CD4-positive, alpha-beta T cell treated with Interleukin-6 for 4 hours (primary cell): ENCODE results near the gene TBCCD1.
"Not testable (repeated sequence)": the region's sequence is repeated elsewhere in the genome, so short reads cannot be mapped to it uniquely, and the experiment has no call there.

Experiments used
- DNase-seq: peaks from one replicate; pipeline ENCODE4 v3.0.0-alpha.2; 2020; ENCODE audit warnings: mixed read lengths

TBCCD1 gene

DNA sequence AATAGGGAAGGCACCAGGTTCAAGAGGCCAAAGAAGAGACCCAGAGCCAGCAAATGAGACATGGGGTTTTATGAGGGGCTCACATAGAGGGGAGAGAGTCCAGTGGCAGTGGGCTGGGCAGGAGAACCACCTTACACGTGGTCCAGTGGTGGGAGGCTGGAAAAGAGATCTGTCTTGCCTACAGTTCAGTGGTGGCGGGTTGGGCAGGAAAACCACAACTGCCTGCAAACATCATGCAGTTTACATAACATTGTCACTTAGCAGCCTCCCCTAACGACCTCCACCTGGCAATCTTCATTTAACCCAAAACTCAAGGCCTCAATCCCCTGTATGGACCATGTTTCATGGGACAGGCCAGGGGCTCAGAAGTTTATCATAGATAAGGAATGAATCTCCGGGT, 52.0 kb downstream of the TBCCD1 start:
- peak; percentile 41 for DNase-seq

DNA sequence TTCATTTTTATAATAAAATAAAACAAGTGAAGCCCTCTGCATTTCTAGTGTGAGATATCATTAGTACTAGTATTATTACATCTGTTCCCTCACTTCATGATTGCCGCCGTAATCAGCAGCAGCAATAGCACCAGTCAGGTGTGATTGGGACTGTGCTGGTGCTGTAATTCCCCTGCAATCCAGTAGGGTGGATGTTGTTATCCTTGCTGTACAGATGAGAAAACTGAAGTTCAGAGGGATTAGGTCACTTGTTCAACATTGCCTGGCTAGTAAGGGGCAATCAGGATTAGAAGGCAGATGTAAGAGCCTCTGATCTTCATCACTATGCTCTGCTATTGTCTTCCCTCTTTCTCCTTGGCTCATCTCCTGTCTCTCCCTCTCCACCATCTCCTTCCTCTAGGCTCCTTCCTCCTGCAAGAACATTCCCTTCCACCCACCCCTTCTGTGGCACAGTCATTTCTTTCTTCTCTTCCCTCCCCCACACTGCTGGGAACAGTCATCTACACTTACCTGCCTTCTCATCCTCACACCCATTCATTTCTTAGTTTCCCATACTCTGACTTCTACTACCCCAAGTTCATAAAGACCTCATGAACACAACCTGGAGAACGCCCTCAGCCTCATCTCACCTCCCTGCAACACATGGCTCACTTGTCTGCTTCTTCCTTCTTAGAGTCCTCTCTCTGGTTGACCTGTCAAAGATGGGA, 52.7 kb downstream of the TBCCD1 start:
- DNase-seq, result no peak

DNA sequence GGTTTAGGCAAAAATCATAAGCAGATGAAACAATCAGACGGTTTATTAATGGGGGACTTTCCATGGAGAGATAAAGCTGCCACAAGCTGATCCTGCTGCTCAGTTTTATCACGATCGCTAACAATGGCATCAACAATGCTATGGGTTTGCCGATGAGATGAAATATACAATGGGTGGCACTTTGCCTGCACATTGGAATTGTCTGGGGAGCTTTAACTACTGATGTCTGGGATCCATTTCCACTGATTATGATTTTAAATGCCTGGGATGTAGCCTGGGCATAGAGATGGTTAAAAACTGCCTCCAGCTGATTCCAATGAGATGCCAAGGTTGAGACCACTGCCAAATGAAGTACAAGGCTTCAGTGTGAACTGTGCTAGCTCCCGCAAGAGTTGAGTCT, 53.8 kb downstream of the TBCCD1 start:
- no peak for DNase-seq

DNA sequence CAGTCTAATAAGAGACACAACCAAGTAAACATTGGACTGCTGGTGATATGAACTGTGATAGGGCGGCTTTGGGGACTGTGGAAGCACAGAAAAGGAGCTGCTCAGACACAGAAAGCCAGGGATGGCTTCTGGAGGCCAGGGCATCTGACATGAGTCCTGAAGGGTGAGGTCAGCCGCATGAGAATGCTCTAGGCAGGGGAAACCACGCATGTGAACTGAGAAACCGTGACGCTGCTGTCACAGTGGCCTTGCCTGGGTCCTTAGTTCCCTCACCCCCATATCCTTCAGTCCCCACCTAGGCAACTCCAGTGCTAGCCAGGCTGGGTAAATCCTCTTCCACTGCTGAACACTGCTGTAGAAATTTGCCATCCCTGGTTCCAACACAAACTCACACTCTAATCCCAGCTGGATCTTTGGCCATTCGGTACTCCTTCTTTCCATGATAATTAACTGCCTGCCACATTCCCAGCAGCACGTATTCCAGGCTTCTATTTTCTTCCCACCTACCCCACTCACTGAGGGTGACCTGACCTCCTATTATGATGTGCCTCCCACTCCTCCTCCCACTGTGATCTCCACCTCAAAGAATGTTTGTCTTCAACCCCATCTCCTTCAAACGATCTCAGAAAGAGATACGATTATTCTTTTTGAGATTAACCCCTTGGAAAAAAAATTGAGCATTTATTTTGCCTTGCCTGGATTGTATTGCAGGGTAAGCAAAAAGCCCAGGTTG, 54.4 kb downstream of the TBCCD1 start:
- no peak for DNase-seq

DNA sequence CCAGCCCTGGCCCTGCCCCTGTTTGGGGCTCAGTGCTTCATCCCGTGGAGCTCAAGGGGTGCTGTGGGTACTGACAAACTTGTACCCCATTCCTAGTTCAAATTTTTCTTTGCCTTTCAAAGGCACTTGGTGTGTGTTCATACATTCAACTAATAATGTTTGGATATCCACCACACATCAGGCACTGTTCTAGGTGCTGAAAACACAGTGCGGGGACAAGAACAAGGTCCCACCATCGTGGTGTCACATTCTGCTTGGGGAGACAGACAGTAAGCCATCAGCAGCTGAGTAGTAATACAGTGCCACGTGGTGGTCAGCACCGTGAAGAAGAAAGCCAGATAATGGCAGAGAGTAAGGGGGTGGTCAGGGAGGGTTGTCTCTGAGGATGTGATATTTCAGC, 55.4 kb downstream of the TBCCD1 start:
- DNase-seq, result no peak

DNA sequence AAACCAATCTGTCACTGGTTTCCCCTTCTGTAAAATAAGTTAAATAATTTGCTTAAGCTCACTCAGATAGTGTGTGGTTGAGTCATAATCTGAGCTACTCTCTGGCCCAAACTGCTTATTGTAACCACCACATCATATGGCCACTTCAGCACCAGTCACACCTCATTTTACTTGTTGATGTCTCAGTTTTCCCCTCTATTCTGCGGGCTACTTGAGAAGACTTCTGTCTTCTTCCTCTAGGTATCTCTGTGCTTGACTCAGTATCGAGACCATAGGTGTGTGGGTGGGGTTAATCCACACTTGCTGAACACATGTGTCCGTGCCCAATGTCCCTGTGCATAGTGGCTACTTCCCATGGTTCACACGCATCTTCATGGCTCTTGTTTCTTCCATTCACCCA, 55.9 kb downstream of the TBCCD1 start:
- DNase-seq, result no peak

DNA sequence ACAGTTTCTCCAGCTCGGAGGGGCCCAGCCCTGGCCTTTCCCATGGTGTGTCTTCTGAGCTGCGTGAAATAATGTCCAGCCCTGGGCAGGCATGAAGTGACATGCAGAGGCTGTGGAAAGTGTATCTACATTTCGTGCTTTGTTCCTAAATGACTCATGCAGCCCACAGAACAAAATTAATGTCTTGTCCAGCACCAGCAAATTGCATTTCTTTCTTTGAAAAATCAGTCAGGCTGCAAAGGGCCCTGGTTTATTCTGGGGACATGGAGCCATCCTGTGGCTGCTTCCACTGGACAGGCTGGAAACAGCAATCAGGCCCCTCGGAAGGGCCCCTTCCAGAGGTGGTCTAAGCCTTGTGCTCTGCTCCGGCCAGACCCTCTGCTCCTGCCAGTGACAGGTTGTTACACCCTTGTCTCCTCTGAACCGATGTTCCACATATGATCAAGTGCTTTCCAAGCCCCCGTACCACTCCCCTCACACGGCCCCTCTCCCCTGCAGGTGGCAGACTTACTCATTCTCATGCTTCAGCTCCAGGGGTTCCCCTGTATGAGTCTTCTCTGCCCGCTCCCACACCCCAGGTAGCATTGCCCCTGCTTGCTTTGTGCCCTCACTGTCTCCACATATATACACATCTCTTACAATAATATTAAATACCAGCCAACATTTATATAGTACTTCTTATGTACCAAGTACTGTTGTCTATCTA, 56.6 kb downstream of the TBCCD1 start:
- no peak for DNase-seq

DNA sequence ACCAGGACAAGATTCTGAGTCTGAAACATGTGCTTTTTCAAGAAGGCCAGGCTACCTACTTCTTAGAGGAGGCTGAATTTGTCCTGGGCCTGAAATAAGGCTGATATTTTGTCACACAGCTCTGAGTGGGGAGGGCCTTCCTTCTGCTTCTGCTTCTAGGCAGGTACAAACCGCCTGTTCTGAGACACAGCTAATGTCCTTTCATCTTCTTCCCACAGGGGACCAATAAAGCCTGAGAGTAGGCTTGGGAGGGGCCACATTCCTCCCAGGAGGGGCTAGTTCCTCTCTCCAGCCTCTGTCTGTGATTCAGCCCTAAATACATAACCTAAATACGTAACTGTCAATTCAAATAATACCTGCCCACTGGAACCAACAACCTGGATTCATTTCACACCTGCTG, 57.7 kb downstream of the TBCCD1 start:
- no peak for DNase-seq

DNA sequence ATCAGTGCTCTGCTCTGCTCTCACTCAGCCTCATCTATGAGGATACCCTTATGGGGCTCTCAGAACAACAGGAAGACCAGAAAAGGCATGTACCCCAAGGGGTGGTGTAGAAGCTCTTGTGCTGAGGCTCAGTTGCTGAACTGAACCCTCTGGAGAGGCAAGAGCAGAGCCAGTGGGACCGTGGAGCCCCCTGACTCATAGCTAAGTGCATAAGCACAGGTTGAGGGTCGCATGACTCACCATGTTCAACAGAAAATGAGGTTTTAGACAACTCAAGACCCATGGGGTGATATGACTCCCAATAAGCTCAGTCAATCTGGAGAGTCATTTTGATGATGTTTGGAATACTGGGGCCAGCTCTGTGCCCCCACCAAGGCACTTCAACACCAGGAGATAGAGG, 60.3 kb downstream of the TBCCD1 start:
- DNase-seq, result no peak

DNA sequence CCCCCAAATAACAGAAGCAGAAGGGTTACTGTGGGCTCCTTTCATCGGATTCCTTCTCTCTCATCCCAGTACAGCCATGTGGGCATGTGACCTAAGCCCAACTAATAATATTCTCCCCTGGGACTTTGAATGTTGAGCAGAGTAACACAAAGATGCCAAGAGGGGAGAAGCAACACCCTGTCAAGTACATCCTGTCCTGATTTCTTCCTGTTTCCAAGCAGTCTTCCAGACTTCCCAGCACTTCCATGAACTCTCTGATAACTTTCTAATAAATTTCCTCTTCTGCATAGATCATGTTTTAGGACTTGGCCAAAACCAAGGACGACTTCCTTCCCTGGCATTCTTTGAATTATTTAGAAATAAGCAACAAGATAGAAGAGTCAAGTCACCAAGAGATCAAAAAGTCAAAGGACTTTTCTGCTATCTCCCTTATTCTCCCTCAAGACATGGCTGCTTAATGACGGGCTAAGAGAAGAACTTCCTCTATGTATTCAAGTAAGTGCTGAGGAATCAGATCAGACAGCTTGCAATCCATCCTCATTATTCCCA, 60.9 kb downstream of the TBCCD1 start:
- no peak for DNase-seq

DNA sequence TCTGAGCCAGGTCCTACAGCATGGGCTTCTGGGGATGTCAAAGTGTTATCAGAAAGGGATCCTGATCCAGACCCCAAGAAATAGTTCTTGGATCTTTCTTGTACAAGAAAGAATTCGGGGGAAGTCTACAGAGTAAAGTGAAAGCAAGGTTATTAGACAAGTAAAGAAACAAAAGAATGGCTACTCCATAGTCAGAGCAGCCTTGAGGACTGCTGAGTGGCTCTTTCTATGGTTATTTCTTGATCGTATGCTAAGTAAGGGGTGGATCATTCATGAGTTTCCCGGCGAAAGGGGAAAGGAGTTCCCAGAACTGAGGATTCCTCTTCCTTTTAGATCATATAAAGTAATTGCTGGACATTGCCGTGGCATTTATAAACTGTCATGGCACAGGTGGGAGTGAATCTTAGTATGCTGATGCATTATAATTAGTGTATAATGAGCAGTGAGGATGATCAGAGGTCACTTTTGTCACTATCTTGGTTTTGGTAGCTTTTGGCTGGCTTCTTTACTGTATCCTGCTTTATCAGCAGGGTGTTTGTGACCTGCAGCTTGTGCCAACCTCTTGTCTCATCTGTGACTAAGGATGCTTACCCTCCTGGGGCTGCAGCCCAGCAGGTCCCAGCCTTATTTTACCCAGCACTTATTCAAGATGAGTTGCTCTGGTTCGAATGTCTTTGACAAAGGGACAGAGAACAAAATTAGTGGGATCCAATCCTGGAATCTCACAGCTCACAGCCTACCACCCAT, 64.0 kb downstream of the TBCCD1 start:
- no peak for DNase-seq

DNA sequence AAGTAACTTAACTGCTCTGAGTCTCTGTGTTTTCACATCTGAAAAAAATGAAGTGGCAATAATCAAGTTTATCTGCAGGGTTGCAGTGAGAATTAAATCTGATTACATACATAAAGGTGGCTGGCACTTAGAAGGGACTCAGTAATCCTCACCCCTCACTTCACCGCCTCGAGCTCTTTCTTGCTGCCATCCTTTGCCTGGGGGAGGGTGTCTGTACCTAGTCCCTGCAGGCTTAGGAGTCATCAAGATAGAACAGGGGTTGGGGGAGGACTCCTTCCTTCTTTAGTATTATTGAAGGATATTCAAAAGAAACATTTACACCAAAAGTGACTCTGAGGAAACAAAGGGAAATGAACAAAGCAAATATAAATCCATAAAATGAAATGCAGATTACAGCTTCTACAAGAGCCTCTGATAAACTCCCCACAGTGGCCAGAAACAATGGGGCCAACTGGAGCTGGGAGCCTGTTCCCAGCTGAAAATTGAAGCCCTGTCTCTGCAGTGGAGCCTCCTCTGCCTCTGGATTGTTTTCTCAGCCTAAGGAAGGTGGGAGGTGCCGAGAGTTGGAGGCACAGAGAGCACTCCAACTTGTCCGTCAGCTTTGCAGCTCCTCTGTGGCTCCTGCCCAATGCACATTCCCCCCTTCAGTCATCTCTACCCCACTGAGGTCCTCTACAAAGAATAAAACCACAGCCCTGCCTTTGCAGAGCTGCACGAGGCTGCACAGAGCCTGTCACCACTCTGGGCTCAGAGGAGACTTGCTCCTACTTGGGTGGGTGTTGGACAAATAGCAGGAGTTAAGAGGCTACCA, 64.8 kb downstream of the TBCCD1 start:
- no peak for DNase-seq

DNA sequence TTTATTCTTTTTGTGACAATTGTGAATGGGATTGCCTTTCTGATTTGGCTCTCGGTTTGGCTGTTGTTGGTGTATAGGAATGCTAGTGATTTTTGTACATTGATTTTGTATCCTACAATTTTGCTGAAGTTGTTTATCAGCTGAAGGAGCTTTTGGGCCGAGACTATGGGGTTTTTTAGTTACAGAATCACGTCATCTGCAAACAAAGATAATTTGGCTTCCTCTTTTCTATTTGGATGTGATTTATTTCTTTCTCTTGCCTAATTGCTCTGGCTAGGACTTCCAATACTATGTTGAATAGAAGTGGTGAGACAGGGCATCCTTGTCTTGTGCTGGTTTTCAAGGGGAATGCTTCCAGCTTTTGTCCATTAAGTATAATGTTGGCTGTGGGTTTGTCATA, 67.2 kb downstream of the TBCCD1 start:
- not testable (repeated sequence) for DNase-seq

DNA sequence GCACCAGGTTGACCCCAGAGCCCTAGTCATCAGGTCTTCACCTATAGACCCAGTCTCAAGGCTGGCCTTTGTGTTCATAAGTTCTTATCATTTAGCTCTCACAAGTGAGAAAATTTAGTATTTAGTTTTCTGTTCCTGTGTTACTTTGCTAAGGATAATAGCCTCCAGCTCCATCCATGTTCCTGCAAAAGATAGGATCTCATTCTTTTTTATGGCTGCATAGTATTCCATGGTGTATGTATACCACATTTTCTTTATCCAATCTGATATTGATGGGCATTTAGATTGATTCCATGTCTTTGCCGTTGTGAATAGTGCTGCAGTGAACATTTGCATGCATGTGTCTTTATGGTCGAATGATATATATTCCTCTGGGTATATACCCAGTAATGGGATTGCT, 69.1 kb downstream of the TBCCD1 start:
- DNase-seq, result not testable (repeated sequence)

DNA sequence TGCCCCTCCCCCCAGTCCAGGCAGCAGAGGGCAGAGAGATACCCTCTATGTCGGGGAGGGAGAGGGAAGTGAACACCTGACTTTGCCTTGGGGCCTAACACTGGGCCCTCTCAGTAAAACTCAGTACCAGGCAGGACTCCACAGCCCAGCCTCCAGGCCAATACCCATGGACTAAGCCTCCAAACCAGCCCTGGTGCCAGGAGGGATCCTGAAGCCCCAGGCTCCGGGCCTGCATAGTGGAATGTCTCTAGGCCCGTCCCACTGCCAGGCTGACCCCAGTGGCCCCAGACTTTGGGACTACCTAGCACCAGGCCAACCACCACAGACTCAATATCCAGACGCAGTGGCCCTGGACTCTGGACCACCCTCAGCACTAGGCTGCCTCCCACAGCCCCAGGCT, 69.5 kb downstream of the TBCCD1 start:
- no peak for DNase-seq

DNA sequence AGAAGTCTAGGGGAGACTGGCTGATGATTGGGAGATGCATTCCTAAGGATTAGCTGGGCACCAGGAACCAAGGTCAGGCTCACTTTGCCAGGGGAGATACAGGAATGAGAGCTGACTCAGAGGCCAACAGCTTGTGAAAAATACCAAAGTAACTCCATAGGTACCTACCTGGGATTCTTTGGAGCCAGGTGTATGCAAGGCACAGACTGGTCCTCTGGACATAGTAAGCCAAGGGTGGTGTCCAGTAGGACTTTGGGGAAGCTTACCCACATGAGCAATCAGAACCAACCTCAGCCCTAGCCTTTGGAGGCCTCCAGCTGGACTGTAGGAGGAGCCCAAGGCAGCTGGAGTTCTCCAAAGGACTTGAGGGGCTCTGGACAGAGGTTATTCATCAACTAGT, 70.5 kb downstream of the TBCCD1 start:
- no peak for DNase-seq
